ENCODE results near the gene C10orf143.

DNA sequence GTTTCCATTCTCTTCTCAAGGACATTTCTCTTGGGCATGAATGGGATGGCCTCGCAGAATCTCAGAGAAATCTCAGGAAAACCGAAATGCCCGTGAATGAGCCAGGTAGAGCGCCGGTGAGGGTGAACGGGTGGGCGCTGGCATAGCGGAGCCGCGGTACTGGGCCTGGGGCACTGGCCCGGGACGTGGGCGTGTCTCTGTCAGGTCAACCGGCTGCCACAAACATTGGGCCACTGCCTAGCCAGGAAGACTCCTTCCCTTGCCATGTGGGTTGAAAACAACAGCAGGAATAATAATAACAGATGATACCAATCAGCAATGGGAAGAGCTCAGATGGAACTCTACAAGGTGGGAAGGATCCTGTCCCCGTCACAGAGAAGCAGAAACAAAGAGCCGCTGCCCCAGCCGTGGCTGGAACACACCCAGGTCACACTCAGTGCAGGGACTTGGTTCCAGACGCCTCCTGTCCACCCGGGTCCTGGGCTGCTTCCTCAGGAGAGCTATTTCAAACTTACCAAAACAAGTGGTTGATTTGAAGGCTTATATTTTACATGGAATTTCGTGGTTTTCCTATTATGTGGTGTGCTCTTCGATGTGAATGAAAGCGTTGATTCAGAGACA lies 95.4 kb downstream of the C10orf143 start:
- TF ChIP-seq RFX5 (IDR thresholded peaks at IDR 0.05; ENCODE audit: low read depth, low read length), result no peak
- TF ChIP-seq, protein P1, sequence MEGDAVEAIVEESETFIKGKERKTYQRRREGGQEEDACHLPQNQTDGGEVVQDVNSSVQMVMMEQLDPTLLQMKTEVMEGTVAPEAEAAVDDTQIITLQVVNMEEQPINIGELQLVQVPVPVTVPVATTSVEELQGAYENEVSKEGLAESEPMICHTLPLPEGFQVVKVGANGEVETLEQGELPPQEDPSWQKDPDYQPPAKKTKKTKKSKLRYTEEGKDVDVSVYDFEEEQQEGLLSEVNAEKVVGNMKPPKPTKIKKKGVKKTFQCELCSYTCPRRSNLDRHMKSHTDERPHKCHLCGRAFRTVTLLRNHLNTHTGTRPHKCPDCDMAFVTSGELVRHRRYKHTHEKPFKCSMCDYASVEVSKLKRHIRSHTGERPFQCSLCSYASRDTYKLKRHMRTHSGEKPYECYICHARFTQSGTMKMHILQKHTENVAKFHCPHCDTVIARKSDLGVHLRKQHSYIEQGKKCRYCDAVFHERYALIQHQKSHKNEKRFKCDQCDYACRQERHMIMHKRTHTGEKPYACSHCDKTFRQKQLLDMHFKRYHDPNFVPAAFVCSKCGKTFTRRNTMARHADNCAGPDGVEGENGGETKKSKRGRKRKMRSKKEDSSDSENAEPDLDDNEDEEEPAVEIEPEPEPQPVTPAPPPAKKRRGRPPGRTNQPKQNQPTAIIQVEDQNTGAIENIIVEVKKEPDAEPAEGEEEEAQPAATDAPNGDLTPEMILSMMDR (conservative IDR thresholded peaks at IDR 0.05; ENCODE audit: low read depth, low read length), result no peak
- no peak for TF ChIP-seq USF2 (IDR thresholded peaks at IDR 0.05; ENCODE audit: low read depth, low read length)
- TF ChIP-seq POLR2A (IDR thresholded peaks at IDR 0.05; ENCODE audit: low read depth, low read length), result no peak
- no peak for TF ChIP-seq CEBPB (IDR thresholded peaks at IDR 0.05; ENCODE audit: low read depth, low read length)
- no peak for TF ChIP-seq MAZ (IDR thresholded peaks at IDR 0.05; ENCODE audit: borderline replicate concordance, low read depth, low read length)
